GM21390 (cell line): ENCODE data around the gene UBALD1.
A peak's percentile ranks its signal among the peaks of the same experiment; 100 is the strongest.

Experiments used
- ATAC-seq: cut with Tn5 transposase; IDR thresholded peaks from one replicate; pipeline ENCODE4 v1.9.1; 2021; ENCODE audit not compliant: unreplicated experiment

The UBALD1 gene

GRCh38 chr16:4646773-4647643, 32.3 kb upstream of the UBALD1 start:
- no peak for ATAC-seq

- no peak for ATAC-seq
These were observed 27.2 kb upstream of the UBALD1 start for GRCh38 chr16:4641895-4642294.

GRCh38 chr16:4641306-4641687, 26.6 kb upstream of the UBALD1 start:
- no peak for ATAC-seq

GRCh38 chr16:4640572-4641305, 26.1 kb upstream of the UBALD1 start:
- no peak for ATAC-seq

GRCh38 chr16:4639899-4640509, 25.3 kb upstream of the UBALD1 start:
- ATAC-seq: no peak

GRCh38 chr16:4637501-4638166, 22.9 kb upstream of the UBALD1 start:
- no peak for ATAC-seq

- no peak for ATAC-seq
These were observed 21.5 kb upstream of the UBALD1 start for GRCh38 chr16:4636196-4636595.

- no peak for ATAC-seq
These were observed 20.1 kb upstream of the UBALD1 start for GRCh38 chr16:4634768-4635167.

- ATAC-seq: no peak
These were observed 19.4 kb upstream of the UBALD1 start for GRCh38 chr16:4633910-4634635.

- ATAC-seq: no peak
These were observed 16.8 kb upstream of the UBALD1 start for GRCh38 chr16:4631444-4631843.

- ATAC-seq: no peak
These were observed 13.6 kb upstream of the UBALD1 start for GRCh38 chr16:4628283-4628682.

- ATAC-seq: no peak
These were observed 11.7 kb upstream of the UBALD1 start for GRCh38 chr16:4626396-4626795.

- peak; percentile 18 for ATAC-seq
These were observed 11.0 kb upstream of the UBALD1 start for GRCh38 chr16:4625560-4626159.

GRCh38 chr16:4624827-4625559, 10.3 kb upstream of the UBALD1 start:
- peak; percentile 41 for ATAC-seq

GRCh38 chr16:4624015-4624826, 9.5 kb upstream of the UBALD1 start, which contains the start of gene MGRN1:
TSS of gene MGRN1 (plus strand) at chr16:4624826. CDS start at chr16:4624961, 135 bp downstream.
- peak; percentile 67 for ATAC-seq

GRCh38 chr16:4623593-4623992, 8.9 kb upstream of the UBALD1 start:
- ATAC-seq: no peak

GRCh38 chr16:4618645-4619418, 4.1 kb upstream of the UBALD1 start:
- no peak for ATAC-seq

- no peak for ATAC-seq
These were observed 3.2 kb upstream of the UBALD1 start for GRCh38 chr16:4617880-4618279.
